ENCODE results near the gene CCDC187. TPM values are rescaled to one million over a fixed set of nuclear protein-coding genes. Genes with fewer than 3 reads are reported as not detected.

The CCDC187 gene
- total RNA-seq, 1 experiment from 2014 or later: 0.11 TPM

DNA sequence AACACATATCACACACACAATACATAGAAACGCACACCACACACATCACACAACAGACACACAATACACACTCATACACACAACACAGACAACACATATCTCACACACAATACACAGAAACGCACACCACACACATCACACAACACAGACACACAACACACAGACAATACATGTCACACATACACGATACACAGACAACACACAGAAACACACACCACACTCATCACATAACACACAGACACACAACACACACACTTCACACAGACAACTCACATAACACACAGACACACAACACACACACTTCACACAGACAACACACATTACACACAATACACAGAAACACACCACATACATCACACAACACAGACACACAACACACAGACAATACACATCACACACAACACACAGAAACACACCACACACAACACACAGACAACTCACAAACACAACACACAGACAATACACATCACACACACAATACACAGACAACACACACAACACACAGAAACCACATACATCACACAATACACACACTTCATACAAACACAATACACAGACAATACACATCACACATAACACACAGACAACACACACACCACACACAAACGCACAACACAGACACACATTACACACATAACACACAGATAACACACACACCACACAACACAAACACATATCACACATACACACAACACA, 4.3 kb upstream of the CCDC187 start:
- Mint-ChIP-seq H3K4me3 (ENCODE audit: unreplicated experiment) (no peak overlapping the region), H3K36me3 (ENCODE audit: insufficient read depth, unreplicated experiment) (no peaks in the 10 kb centered on the region), H3K9me3 (ENCODE audit: unreplicated experiment) (no peaks in the 10 kb centered on the region), H3K4me1 (ENCODE audit: low read depth, unreplicated experiment) (no peaks in the 10 kb centered on the region), H3K27ac (ENCODE audit: unreplicated experiment) (no peak overlapping the region), H3K27me3 (ENCODE audit: insufficient read depth, unreplicated experiment) (no peaks in the 10 kb centered on the region)
- no peak for DNase-seq
- TF ChIP-seq, protein P1, sequence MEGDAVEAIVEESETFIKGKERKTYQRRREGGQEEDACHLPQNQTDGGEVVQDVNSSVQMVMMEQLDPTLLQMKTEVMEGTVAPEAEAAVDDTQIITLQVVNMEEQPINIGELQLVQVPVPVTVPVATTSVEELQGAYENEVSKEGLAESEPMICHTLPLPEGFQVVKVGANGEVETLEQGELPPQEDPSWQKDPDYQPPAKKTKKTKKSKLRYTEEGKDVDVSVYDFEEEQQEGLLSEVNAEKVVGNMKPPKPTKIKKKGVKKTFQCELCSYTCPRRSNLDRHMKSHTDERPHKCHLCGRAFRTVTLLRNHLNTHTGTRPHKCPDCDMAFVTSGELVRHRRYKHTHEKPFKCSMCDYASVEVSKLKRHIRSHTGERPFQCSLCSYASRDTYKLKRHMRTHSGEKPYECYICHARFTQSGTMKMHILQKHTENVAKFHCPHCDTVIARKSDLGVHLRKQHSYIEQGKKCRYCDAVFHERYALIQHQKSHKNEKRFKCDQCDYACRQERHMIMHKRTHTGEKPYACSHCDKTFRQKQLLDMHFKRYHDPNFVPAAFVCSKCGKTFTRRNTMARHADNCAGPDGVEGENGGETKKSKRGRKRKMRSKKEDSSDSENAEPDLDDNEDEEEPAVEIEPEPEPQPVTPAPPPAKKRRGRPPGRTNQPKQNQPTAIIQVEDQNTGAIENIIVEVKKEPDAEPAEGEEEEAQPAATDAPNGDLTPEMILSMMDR (IDR thresholded peaks at IDR 0.05; ENCODE audit: insufficient read depth in 1 of 2, low read depth in 1 of 2, low read length in 1 of 2, severe bottlenecking in 1 of 2, unreplicated experiment in 1 of 2): no peak
- intact Hi-C loops (cut with micrococcal nuclease; ENCODE audit: unreplicated experiment): no loop called here
- ChIA-PET CTCF (no interaction called here), POLR2A (no interaction called here)
- no peaks in the 10 kb centered on the region for H3K27me3 ChIP-seq (replicated peaks; ENCODE audit: control insufficient read depth, insufficient read depth, low read length)
- no peaks in the 10 kb centered on the region for H3K36me3 ChIP-seq (ENCODE audit: control insufficient read depth, insufficient read depth, low read length)
- H3K9me3 ChIP-seq: peaks cover 8% of the 10 kb centered on the region; the same call in 1 of the 2 replicates
- BruUV-seq (replicated peaks): no TSS peak
- H3K4me3 ChIP-seq (ENCODE audit: low read depth, low read length): no peak overlapping the region
- no peaks in the 10 kb centered on the region for H3K4me1 ChIP-seq

DNA sequence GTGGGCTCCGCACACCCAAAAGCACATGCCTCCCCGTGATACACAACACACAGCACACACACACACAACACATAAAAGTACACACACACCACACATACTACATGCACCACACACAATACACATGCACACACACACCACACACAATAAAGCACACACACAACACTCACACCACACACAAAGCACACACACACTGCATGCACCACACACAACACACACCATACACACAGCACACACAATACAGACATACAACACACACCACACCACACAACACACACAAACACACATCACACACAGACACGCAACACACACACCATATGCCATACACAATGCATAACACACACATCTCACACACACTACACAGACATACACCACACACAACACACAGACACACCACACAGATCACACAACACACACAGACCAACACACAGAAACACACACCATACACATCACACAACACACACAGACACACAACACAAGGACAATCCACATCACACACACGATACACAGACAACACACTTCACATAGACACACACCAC, 3.4 kb upstream of the CCDC187 start:
- ChIA-PET POLR2A (no interaction called here), CTCF (no interaction called here)
- H3K36me3 ChIP-seq (ENCODE audit: control insufficient read depth, insufficient read depth, low read length): no peaks in the 10 kb centered on the region
- Mint-ChIP-seq H3K27me3 (ENCODE audit: insufficient read depth, unreplicated experiment) (no peaks in the 10 kb centered on the region), H3K27ac (ENCODE audit: unreplicated experiment) (no peak overlapping the region), H3K4me3 (ENCODE audit: unreplicated experiment) (no peak overlapping the region), H3K36me3 (ENCODE audit: insufficient read depth, unreplicated experiment) (no peaks in the 10 kb centered on the region), H3K9me3 (ENCODE audit: unreplicated experiment) (no peaks in the 10 kb centered on the region), H3K4me1 (ENCODE audit: low read depth, unreplicated experiment) (no peaks in the 10 kb centered on the region)
- no peak overlapping the region for H3K4me3 ChIP-seq (ENCODE audit: low read depth, low read length)
- intact Hi-C loops (cut with micrococcal nuclease; ENCODE audit: unreplicated experiment): no loop called here
- H3K4me1 ChIP-seq: no peaks in the 10 kb centered on the region
- TF ChIP-seq, protein P1 (IDR thresholded peaks at IDR 0.05; ENCODE audit: insufficient read depth in 1 of 2, low read depth in 1 of 2, low read length in 1 of 2, severe bottlenecking in 1 of 2, unreplicated experiment in 1 of 2): no peak
- no peaks in the 10 kb centered on the region for H3K27me3 ChIP-seq (replicated peaks; ENCODE audit: control insufficient read depth, insufficient read depth, low read length)
- no TSS peak for BruUV-seq (replicated peaks)
- H3K9me3 ChIP-seq: peaks cover 8% of the 10 kb centered on the region; the same call in 1 of the 2 replicates
- no peak for DNase-seq

DNA sequence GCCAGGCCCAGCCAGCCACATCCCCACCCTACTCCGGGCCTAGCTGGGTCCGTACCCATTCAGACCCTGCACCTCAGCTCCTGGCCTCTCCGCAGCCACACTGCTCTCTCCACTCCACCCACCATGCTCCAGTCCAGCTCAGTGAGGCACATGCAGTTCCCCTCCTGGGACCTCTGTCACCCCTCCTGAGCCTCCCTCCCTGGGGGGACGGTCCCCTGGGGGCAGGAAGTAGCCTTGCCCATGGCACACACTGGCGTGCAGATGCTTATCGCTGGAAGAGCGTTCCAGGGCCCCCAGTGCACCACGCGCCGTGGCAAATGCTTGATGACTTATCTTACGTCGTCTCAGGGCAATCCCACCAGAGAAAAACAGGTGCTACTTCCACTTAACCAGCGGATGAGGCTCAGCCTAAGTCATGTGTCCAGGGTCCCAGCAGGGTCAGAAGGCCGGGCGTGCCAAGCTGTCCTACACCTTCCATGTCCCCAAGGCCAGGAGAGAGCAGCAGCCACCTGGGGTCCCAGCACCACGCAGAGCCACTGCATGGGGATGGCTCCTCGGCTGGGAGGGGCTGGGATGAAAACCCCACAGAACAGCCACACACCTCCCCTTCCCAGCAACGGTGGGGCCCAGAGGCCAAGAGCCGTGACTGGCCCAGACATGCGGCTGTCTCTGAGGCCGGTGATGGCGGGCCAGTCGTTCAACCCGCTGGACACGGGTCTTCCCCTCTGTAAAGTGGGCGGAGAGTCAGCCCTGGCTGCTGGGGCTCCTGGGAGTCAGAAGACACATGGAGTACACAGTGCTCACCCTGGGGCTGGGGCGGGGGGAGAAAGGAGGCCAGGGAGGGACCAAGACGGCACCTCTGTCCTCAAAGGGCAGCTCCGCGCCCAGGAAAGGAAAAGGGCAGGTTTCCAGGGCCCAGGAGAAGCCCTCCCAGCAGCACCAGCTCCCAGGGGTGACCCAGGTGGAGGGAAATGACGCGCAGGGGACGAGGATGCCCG, 2.6 kb upstream of the CCDC187 start:
- no peaks in the 10 kb centered on the region for H3K27me3 ChIP-seq (replicated peaks; ENCODE audit: control insufficient read depth, insufficient read depth, low read length)
- CTCF ChIA-PET: interaction anchor here (0.7 kb wide), 1 partner anchor 1134 kb away, joined by 3 read pairs; no protein-coding TSS in a partner anchor
- peak; percentile 39 to 69 for DNase-seq
- Mint-ChIP-seq H3K4me3 (ENCODE audit: unreplicated experiment) (no peak overlapping the region), H3K27me3 (ENCODE audit: insufficient read depth, unreplicated experiment) (no peaks in the 10 kb centered on the region), H3K27ac (ENCODE audit: unreplicated experiment) (no peak overlapping the region), H3K36me3 (ENCODE audit: insufficient read depth, unreplicated experiment) (no peaks in the 10 kb centered on the region), H3K9me3 (ENCODE audit: unreplicated experiment) (no peaks in the 10 kb centered on the region), H3K4me1 (ENCODE audit: low read depth, unreplicated experiment) (no peaks in the 10 kb centered on the region)
- H3K4me3 ChIP-seq (ENCODE audit: low read depth, low read length): no peak overlapping the region
- no peaks in the 10 kb centered on the region for H3K4me1 ChIP-seq
- intact Hi-C loops (cut with micrococcal nuclease; ENCODE audit: unreplicated experiment): no loop called here
- BruUV-seq (replicated peaks): no TSS peak
- no peaks in the 10 kb centered on the region for H3K36me3 ChIP-seq (ENCODE audit: control insufficient read depth, insufficient read depth, low read length)
- peaks cover 8% of the 10 kb centered on the region; the same call in 1 of the 2 replicates for H3K9me3 ChIP-seq
- POLR2A ChIA-PET: no interaction called here
- TF ChIP-seq, protein P1 (IDR thresholded peaks at IDR 0.05; ENCODE audit: insufficient read depth in 1 of 2, low read depth in 1 of 2, low read length in 1 of 2, severe bottlenecking in 1 of 2, unreplicated experiment in 1 of 2): no peak
